ENCODE measurements around the gene PTCH1. TPM values are rescaled to one million over a fixed set of nuclear protein-coding genes. Genes with fewer than 3 reads are reported as not detected.
A peak's percentile ranks its signal among the peaks of the same experiment; 100 is the strongest.

PTCH1 gene
- total RNA-seq, 1 donor = 3.3 TPM

DNA sequence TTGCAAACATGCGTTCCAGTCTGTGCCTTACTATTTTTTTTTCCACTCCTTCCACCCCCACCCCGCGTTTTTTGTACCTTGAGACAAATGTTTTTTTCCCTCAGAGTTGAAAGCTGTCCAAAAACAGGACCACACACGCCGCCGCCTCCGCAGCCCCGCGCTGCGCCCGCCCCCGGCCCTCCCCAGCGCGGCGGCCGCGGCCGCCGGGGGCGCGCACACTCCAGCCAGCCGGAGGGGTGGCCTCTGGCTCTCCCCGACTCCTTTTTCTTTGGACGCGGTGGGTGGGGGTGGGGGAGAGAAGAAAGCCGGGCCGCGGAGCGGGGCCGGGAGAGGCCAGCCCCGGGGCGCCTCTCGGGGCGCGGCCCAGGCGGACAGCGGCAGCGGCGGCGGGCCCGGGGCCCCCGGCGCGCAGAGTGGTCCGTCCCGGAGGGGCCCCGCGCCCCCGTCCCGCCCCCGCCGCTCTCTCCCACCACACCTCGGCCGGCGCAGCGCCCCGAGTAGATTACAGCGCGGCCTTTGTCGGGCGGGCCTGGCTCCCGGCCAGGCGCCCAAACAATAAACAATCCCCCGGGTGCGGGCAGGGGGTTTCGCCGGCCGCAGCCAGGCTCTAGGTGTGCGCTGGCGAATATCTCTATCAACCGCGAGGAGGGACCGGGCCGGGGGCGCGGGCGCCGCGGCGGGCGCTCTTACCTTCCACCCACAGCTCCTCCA, 10.9 kb downstream of the PTCH1 start:
- peak; percentile 92 for DNase-seq (ENCODE audit: insufficient read length, low spot score, missing footprints)

GRCh38 chr9:95505072-95505716, 11.6 kb downstream of the PTCH1 start:
- no peak overlapping the region for H3K27ac ChIP-seq (ENCODE audit: low read depth, low read length)
- no peak for DNase-seq (ENCODE audit: insufficient read length, low spot score, missing footprints)
- peaks cover 18% of the 10 kb centered on the region for H3K4me1 ChIP-seq (ENCODE audit: insufficient read depth, low read length)
- no peaks in the 10 kb centered on the region for H3K27me3 ChIP-seq (ENCODE audit: insufficient read depth, low read length)
- peaks cover 9% of the 10 kb centered on the region for H4K20me1 ChIP-seq (ENCODE audit: insufficient read depth, low read length)
- no peaks in the 10 kb centered on the region for H3K36me3 ChIP-seq (ENCODE audit: insufficient read depth, low read length)
- no peaks in the 10 kb centered on the region for H3K9me3 ChIP-seq (ENCODE audit: low read depth, low read length)
- H2AFZ ChIP-seq (ENCODE audit: low read length) = peak overlapping the region; percentile 56
- H3K4me2 ChIP-seq (ENCODE audit: insufficient read depth, low read length) = peak overlapping the region; percentile 98
- peak overlapping the region; percentile 95 for H3K4me3 ChIP-seq (ENCODE audit: insufficient read depth, low read length)
- H3K79me2 ChIP-seq (ENCODE audit: insufficient read depth, low read length) = peaks cover 5% of the 10 kb centered on the region
- TF ChIP-seq, protein P1, sequence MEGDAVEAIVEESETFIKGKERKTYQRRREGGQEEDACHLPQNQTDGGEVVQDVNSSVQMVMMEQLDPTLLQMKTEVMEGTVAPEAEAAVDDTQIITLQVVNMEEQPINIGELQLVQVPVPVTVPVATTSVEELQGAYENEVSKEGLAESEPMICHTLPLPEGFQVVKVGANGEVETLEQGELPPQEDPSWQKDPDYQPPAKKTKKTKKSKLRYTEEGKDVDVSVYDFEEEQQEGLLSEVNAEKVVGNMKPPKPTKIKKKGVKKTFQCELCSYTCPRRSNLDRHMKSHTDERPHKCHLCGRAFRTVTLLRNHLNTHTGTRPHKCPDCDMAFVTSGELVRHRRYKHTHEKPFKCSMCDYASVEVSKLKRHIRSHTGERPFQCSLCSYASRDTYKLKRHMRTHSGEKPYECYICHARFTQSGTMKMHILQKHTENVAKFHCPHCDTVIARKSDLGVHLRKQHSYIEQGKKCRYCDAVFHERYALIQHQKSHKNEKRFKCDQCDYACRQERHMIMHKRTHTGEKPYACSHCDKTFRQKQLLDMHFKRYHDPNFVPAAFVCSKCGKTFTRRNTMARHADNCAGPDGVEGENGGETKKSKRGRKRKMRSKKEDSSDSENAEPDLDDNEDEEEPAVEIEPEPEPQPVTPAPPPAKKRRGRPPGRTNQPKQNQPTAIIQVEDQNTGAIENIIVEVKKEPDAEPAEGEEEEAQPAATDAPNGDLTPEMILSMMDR (IDR thresholded peaks at IDR 0.05; ENCODE audit: extremely low read depth, low read depth, low read length) = no peak

More for the DNA sequence above, 10.9 kb downstream of the PTCH1 start:
- Histone ChIP-seq H2AFZ (ENCODE audit: low read length) (peak overlapping the region; percentile 94), H3K27ac (ENCODE audit: low read depth, low read length) (peak overlapping the region; percentile 33), H3K79me2 (ENCODE audit: insufficient read depth, low read length) (peaks cover 5% of the 10 kb centered on the region), H3K4me3 (ENCODE audit: insufficient read depth, low read length) (peak overlapping the region; percentile 95), H3K4me1 (ENCODE audit: insufficient read depth, low read length) (peaks cover 18% of the 10 kb centered on the region), H3K36me3 (ENCODE audit: insufficient read depth, low read length) (no peaks in the 10 kb centered on the region), H3K4me2 (ENCODE audit: insufficient read depth, low read length) (peak overlapping the region; percentile 98), H3K9me3 (ENCODE audit: low read depth, low read length) (no peaks in the 10 kb centered on the region), H3K27me3 (ENCODE audit: insufficient read depth, low read length) (no peaks in the 10 kb centered on the region), H4K20me1 (ENCODE audit: insufficient read depth, low read length) (peaks cover 9% of the 10 kb centered on the region)
- TF ChIP-seq, protein P1 (IDR thresholded peaks at IDR 0.05; ENCODE audit: extremely low read depth, low read depth, low read length) = no peak

GRCh38 chr9:95504053-95504963, 12.5 kb downstream of the PTCH1 start:
- Histone ChIP-seq H2AFZ (ENCODE audit: low read length) (no peak overlapping the region), H3K36me3 (ENCODE audit: insufficient read depth, low read length) (no peaks in the 10 kb centered on the region), H4K20me1 (ENCODE audit: insufficient read depth, low read length) (peaks cover 14% of the 10 kb centered on the region), H3K9me3 (ENCODE audit: low read depth, low read length) (no peaks in the 10 kb centered on the region), H3K4me1 (ENCODE audit: insufficient read depth, low read length) (peaks cover 19% of the 10 kb centered on the region), H3K27ac (ENCODE audit: low read depth, low read length) (no peak overlapping the region), H3K4me2 (ENCODE audit: insufficient read depth, low read length) (no peak overlapping the region), H3K27me3 (ENCODE audit: insufficient read depth, low read length) (no peaks in the 10 kb centered on the region), H3K4me3 (ENCODE audit: insufficient read depth, low read length) (no peak overlapping the region), H3K79me2 (ENCODE audit: insufficient read depth, low read length) (peaks cover 5% of the 10 kb centered on the region)
- TF ChIP-seq, protein P1 (IDR thresholded peaks at IDR 0.05; ENCODE audit: extremely low read depth, low read depth, low read length) = no peak
- DNase-seq (ENCODE audit: insufficient read length, low spot score, missing footprints) = peak; percentile 84
